Osteoblast (primary cell): ENCODE measurements around the gene RIBC1. TPM values are rescaled to one million over a fixed set of nuclear protein-coding genes. Genes with fewer than 3 reads are reported as not detected.

Experiments
- DNase-seq: peaks from one replicate; pipeline ENCODE4 v3.0.0; 2011; ENCODE audit warnings: low spot score, mixed read lengths; ENCODE audit not compliant: insufficient read length; ENCODE audit errors: missing footprints
- H2AFZ ChIP-seq: 2 replicates; pipeline ENCODE4 v1.6.0; 2011; ENCODE audit warnings: mild to moderate bottlenecking, low read length
- H3K27ac ChIP-seq: 2 replicates; pipeline ENCODE4 v1.5.1; 2011; ENCODE audit warnings: mild to moderate bottlenecking, low read depth, low read length, moderate library complexity
- H3K27me3 ChIP-seq: 2 replicates; pipeline ENCODE4 v1.6.0; 2012; ENCODE audit warnings: mild to moderate bottlenecking, control low read depth, inconsistent platforms, low read length, moderate library complexity; ENCODE audit not compliant: insufficient read depth
- H3K36me3 ChIP-seq: 2 replicates; pipeline ENCODE4 v1.5.1; 2011; ENCODE audit warnings: mild to moderate bottlenecking, low read length, control low read depth, moderate library complexity; ENCODE audit not compliant: insufficient read depth
- H3K4me1 ChIP-seq: 2 replicates; pipeline ENCODE4 v1.5.1; 2011; ENCODE audit warnings: mild to moderate bottlenecking, low read length, control low read depth, moderate library complexity; ENCODE audit not compliant: insufficient read depth
- H3K4me2 ChIP-seq: 2 replicates; pipeline ENCODE4 v1.6.0; 2011; ENCODE audit warnings: mild to moderate bottlenecking, low read length; ENCODE audit not compliant: insufficient read depth
- H3K4me3 ChIP-seq: fragments of 200-600 bp; sonication (generic); 3 replicates; pipeline ENCODE4 v1.5.1; 2012; ENCODE audit warnings: mild to moderate bottlenecking, low read length, inconsistent platforms; ENCODE audit not compliant: insufficient read depth
- H3K79me2 ChIP-seq: 2 replicates; pipeline ENCODE4 v1.6.0; 2012; ENCODE audit warnings: mild to moderate bottlenecking, low read length, control low read depth, inconsistent platforms; ENCODE audit not compliant: insufficient read depth
- H3K9me3 ChIP-seq: 2 replicates; pipeline ENCODE4 v1.5.1; 2011; ENCODE audit warnings: low read depth, low read length, control low read depth
- H4K20me1 ChIP-seq: 2 replicates; pipeline ENCODE4 v1.6.0; 2012; ENCODE audit warnings: mild to moderate bottlenecking, low read length, control low read depth; ENCODE audit not compliant: insufficient read depth
- total RNA-seq: library from RNA; depleted of rRNA; stranded (reverse); fragments of >200 nt; gene quantifications from 2 replicates; pipeline ENCODE4 v1.2.3, GENCODE V29; 2012
- TF ChIP-seq, protein P1 (sequence below): IDR thresholded peaks from 2 replicates; pipeline ENCODE4 v1.5.1; 2011; ENCODE audit warnings: mild to moderate bottlenecking, low read depth, low read length, moderate library complexity; ENCODE audit errors: extremely low read depth

RIBC1 gene
- total RNA-seq, 1 donor: 0.72 TPM

DNA sequence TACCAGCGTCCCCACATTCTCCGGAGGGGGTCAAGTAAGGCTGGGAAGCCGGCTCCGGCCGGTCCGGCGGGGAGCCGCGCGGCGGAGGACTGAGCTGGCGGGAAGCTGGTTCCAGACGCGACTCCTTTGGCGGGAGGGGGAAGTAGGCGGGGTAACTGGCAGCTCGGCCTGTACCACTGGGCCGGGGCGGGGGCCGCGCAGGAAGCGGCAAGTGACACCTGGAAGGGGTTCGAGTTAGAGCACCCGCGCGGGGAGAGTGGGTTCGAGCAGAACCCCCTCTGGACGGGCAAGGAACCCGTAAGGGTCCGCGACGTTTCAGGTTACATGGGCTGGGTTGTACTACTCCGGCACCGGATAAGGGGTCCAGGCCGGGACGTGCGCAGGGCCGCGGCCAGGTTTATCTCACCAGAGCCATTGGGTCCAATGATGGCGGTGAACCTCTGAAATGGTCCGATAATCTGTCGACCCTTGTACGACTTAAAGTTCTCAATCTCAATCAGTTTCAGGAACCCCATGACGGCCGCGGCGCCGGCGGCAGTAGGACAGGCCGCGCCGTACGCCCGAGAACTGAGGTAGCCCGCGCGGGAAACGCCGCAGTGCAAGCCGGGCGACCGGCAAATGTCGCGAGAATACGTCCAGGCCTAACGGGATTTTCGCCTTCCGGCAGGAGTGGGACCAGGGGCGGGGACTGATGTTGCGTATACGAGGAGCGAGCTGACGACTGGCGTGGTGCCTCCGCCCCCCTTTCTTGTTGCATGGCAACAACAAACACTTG lies 400 bp upstream of the RIBC1 start, which contains the start of gene SMC1A:
Gene SMC1A, minus strand, starts transcription at position 569 of the 775 bp plus-strand sequence. Its CDS starts 54 bp downstream, at position 515.
- Histone ChIP-seq H3K79me2 (peaks cover 46% of the 10 kb centered on the region), H2AFZ (peak within 1 kb of the TSS; percentile 98), H3K9me3 (no peaks in the 10 kb centered on the region), H4K20me1 (peaks cover 31% of the 10 kb centered on the region), H3K27me3 (no peaks in the 10 kb centered on the region), H3K4me2 (peak within 1 kb of the TSS; percentile 97), H3K4me1 (peaks cover 19% of the 10 kb centered on the region), H3K4me3 (peak within 1 kb of the TSS; percentile 87), H3K27ac (peak within 1 kb of the TSS; percentile 96), H3K36me3 (no peaks in the 10 kb centered on the region)
- TF ChIP-seq, protein P1, sequence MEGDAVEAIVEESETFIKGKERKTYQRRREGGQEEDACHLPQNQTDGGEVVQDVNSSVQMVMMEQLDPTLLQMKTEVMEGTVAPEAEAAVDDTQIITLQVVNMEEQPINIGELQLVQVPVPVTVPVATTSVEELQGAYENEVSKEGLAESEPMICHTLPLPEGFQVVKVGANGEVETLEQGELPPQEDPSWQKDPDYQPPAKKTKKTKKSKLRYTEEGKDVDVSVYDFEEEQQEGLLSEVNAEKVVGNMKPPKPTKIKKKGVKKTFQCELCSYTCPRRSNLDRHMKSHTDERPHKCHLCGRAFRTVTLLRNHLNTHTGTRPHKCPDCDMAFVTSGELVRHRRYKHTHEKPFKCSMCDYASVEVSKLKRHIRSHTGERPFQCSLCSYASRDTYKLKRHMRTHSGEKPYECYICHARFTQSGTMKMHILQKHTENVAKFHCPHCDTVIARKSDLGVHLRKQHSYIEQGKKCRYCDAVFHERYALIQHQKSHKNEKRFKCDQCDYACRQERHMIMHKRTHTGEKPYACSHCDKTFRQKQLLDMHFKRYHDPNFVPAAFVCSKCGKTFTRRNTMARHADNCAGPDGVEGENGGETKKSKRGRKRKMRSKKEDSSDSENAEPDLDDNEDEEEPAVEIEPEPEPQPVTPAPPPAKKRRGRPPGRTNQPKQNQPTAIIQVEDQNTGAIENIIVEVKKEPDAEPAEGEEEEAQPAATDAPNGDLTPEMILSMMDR: no peak
- DNase-seq: peak; percentile 98

GRCh38 chrX:53429755-53430154 lies 7.1 kb downstream of the RIBC1 start:
- H3K27ac ChIP-seq: no peak overlapping the region
- no peaks in the 10 kb centered on the region for H3K27me3 ChIP-seq
- peaks cover 29% of the 10 kb centered on the region for H3K36me3 ChIP-seq
- no peak overlapping the region for H3K4me2 ChIP-seq
- no peak for DNase-seq
- no peaks in the 10 kb centered on the region for H4K20me1 ChIP-seq
- no peaks in the 10 kb centered on the region for H3K4me1 ChIP-seq
- H3K79me2 ChIP-seq: peaks cover 11% of the 10 kb centered on the region
- H2AFZ ChIP-seq: no peak overlapping the region
- no peaks in the 10 kb centered on the region for H3K9me3 ChIP-seq
- H3K4me3 ChIP-seq: no peak overlapping the region
- TF ChIP-seq, protein P1: no peak

DNA sequence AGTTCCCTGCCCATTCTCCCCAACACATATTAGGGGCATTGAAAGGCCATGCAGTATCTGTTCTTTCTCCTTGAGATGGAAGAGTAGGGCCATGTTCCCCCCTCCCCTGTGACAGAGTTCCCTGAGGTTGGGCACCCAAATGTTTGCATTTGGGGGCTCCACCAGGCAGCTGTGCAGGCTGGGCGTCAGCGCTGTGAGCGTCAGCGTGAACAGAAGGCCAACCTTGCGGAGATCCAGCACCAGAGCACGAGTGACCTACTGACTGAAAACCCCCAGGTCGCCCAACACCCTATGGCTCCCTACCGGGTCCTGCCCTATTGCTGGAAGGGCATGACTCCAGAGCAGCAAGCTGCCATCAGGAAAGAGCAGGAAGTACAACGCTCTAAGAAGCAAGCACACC lies 7.6 kb downstream of the RIBC1 start:
- Histone ChIP-seq H3K4me2 (no peak overlapping the region), H3K27ac (no peak overlapping the region), H3K4me3 (no peak overlapping the region), H3K4me1 (no peaks in the 10 kb centered on the region), H2AFZ (no peak overlapping the region), H3K79me2 (peaks cover 11% of the 10 kb centered on the region), H3K36me3 (peaks cover 29% of the 10 kb centered on the region), H3K27me3 (peaks cover under 1% of the 10 kb centered on the region), H3K9me3 (no peaks in the 10 kb centered on the region), H4K20me1 (no peaks in the 10 kb centered on the region)
- TF ChIP-seq, protein P1: no peak
- DNase-seq: peak; percentile 77
